Globus pallidus (tissue), 1 donor: Measurements from ENCODE around the gene RAI1.

Source experiments
- DNase-seq: peaks from one replicate; pipeline ENCODE4 v3.0.0-alpha.2; 2015; ENCODE audit warnings: low spot score

The RAI1 gene

GRCh38 chr17:17732892-17733670, 51.8 kb downstream of the RAI1 start:
- no peak for DNase-seq

- no peak for DNase-seq
Observed at GRCh38 chr17:17736205-17737183, 55.2 kb downstream of the RAI1 start.

DNA sequence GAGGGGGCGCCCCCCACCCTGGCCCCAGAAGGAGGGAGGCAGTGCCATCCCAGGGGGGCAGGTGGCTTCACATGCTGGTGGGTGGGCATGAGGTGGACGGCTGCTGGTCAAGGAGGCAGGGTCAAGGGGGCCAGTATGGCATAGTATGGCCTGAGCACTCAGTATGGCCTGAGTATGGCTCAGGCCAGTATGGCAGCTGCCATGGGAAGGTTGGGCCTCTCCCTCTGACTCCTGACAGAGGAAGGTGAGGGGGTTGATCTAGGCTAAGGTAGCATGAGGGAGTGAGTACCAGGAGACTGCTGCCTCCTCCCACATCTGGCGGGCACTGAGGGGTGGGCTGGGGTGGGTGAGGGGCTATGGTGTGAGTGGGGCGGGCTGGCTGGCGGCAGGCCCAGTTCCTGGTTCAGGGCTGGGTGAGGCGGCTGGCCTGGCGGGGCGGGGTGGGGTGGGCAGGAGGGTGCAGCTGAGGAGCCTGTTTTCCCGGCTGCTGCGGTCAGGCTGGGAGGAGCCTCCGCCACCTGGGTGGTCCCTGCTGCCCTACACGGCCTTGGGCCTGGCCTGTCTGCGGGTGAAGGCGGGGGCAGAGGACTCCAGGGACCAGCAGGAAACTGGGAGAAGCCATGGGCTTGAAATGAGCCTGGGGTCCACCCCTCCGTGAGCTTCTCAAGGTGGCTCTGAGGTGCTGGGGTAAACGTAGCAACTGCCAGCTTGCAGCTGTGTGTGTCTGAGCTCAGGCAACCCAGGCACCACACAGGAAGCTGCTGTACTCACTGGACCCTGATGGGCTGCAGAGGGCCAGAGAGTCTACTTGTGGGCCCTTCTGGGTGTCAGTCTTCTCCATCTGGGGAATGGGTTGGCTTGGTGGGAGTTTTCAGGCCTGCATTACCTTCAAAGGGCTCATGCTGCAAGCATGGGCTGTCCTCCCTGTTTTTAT, 57.0 kb downstream of the RAI1 start:
- no peak for DNase-seq

- no peak for DNase-seq
Observed at GRCh38 chr17:17738901-17739300, 57.6 kb downstream of the RAI1 start.

DNA sequence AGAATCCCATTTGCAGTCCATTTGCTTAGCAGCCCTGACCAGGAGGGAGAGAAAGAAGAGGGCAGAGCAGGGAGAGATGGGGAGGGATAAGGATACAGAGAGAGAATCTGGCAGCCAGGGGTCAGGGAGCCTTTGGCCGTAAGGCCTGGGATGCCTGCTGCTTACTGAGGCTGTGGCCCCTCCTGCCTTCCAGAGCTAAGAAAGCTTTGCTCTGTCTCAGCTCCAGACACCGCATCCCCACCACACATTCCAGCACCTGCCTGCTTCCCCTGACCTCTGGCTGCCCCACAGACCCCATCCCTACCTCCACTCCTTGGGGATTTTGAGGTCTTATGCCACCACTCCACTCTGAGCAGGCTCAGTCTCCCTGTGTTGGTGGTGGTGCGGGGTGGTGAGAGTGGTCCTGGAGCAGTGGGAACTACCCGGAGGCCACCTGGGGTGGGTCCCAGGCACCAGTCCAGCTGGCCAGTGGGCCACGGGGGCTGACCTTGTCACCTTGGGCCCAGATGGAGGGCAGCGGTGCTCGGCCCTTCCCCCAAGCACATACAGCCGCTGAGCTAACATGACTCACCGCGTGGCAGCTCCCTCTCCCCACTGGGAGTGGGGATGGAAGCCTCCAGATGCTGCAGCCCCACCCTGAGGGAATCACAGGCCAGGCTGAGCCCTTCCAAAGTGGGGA, 58.3 kb downstream of the RAI1 start:
- DNase-seq, result peak; percentile 83

DNA sequence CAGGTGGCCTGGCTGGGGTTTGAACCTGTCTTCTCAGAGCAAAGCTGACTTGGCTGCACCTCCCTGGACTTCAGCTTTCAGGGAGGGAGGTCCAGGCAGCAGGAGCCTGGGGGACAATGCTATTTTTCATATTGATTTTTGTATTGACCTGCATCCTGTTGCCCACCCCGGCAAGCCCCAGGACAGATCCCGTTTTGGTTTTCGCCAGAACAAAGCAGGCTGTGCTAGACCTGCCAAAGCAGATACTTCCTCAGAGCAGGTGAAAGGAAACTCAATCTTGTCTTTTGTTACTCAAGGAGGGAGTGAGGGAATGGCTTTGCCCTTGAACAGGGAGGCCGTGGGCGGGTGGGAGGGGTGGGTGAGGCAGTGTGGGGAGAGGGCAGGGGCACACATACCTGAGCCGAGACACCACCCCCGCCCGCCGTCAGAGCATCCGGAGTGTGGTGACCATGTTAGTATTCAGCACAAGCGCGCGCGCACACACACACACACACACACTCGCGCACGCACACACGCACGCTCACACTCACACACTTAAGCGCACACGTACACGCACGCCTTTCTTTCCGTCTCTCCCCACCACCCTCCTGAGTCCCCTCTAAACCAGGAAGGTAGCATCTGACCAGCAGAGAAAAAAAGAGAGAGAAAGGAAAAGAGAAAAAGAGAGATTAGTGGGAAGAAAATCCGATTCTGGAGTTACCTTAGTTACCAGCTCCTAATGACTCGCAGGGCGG, 59.5 kb downstream of the RAI1 start:
- no peak for DNase-seq

DNA sequence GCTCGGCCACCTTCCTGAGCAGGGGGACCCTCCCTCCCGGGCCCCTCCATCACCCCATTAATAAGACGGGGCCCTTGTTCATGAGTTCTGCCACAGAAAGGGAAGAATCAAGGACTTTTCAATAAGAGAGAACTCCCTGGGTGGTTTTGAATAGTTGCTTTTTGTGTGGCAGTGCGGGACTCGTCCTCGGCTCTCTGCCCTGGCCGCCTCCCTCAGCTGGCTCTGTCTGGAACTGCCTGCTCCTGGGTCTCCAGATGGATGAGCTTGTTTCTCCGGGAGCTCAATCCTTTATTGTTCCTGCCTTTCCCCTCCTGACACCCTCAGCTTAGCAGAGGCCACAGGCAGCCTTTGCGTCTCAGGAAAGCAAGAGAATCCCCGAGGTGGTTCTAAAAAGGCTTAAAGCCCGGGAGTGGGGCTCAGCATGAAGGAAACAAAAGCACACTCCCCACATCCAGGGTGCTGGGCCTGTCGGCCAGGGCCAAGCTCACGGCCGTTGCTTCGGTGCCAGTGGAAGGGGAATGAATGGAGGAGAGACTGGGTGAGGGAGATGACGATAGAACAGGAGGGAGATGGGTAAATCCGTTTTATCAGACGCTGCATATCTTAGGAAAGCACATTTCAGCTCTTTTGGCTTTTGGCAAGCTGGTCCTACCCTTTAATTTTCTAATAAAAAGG, 60.2 kb downstream of the RAI1 start:
- peak; percentile 94 for DNase-seq

DNA sequence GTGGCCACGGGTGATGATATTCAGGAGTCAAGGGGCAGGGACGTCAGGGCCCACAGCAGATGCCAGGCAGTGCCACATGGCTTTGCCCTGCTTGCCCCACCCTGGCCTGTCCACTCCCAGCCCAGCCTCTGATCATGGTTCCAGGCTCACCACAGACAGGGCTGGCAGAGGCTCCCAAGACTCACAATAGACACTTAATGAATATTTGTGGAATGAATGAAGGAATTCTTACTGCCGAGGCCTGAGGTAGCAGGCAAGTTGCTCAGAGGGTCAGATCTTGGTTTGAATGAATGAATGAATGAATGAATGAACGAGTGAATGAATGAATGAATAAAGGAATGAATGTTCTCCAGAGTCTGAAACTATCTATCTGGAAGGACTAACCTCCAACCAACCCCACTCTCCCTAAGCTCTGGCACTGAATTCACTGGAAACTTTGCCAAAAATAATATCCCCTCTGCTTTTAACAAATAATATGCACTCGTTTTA, 60.9 kb downstream of the RAI1 start:
- DNase-seq, result peak; percentile 67

GRCh38 chr17:17742688-17743390, 61.6 kb downstream of the RAI1 start:
- no peak for DNase-seq

GRCh38 chr17:17743391-17744112, 62.3 kb downstream of the RAI1 start:
- no peak for DNase-seq

GRCh38 chr17:17744116-17744515, 62.9 kb downstream of the RAI1 start:
- DNase-seq, result no peak

DNA sequence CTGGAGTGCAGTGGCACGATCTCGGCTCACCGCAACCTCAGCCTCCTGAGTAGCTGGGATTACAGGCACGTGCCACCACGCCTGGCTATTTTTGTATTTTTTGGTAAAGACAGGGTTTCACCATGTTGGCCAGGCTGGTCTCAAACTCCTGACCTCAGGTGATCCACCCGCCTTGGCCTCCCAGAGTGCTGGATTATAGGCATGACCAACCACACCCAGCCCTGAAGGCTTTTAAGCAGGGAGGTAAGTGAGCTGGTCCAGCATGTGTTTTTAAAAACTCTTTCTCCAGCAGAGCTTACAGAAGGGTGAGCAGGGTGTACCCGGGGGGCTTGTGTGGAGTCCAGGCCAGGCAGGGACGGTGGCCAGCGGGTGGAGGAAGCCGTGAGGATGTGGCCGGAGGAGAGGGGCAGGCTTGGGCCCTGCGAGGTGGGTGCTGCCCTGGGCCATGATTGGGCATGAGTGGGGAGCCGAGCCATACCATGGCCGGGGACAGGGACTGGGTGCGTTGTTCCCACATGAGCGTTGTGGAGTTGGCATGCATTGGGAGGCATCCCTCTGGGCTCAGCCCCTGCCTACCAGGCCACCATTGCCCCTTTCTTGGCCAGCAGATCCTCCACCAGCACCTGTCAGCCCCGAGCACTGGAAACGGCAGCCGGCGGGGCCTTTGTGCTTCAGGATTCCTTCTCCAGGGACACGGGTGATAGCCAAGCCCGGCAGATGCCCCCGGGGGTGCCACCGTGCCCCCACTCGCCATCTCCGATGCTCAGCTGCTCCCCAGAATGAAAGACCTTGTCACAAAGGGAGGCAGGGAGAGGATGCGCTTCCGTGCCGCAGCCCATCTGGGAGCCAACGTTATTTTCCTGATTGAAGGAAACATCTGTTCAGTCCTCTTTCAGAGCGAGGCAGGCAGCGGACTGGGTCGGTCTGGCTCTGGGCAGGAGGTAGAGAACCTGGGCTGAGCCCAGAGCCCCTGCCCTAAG, 64.5 kb downstream of the RAI1 start:
- no peak for DNase-seq

- DNase-seq, result no peak
Observed at GRCh38 chr17:17748179-17748578, 66.9 kb downstream of the RAI1 start.

DNA sequence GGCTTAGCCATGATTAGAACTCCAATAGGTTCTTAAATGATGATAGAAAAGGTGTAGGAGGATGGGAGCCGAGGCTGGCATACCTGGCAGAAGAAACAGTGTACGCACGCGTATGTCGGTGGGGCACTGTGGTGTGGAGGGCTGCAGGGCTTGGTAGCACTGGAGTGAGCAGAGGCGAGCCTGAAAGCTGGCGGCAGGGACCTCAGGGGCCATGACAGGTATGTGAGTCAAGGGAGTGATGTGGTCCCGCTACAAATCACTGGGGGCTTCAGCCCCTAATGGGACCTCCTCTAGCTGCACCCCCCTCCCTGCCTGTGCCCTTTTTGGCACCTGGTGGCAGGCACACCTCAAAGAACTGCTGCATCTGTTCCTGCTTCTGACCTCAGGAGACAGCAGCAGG, 67.3 kb downstream of the RAI1 start:
- DNase-seq, result no peak

- no peak for DNase-seq
Observed at GRCh38 chr17:17749025-17749772, 67.9 kb downstream of the RAI1 start.

GRCh38 chr17:17749921-17750320, 68.7 kb downstream of the RAI1 start:
- peak; percentile 85 for DNase-seq

DNA sequence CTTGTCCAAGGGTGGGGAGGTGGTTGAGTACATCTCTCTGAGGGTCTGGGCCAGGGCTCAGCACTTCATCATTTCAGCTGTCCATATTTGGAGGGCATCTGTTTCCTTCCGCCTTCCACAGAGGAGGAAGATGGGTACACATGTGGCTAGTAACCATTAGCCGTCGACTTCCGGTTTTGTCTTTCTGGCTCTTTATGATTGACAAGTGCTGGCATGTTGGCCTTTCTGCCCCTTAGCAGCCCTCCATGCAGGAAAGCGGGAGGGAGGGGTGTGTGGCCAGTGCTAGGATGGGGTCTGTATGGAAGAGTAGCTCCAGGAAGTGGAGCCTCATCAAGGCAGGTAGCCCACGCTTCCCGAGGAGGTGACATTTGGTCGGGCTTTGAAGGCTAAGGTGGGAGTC, 69.6 kb downstream of the RAI1 start:
- DNase-seq, result no peak
